Retina (tissue), 1 donor: ENCODE data around the gene DAPK2.

Source experiments
- DNase-seq: peaks from one replicate; pipeline ENCODE4 v3.0.0-alpha.2; 2016

Gene DAPK2

GRCh38 chr15:63940966-63941620 is 105.2 kb downstream of the DAPK2 start:
- DNase-seq: no peak

DNA sequence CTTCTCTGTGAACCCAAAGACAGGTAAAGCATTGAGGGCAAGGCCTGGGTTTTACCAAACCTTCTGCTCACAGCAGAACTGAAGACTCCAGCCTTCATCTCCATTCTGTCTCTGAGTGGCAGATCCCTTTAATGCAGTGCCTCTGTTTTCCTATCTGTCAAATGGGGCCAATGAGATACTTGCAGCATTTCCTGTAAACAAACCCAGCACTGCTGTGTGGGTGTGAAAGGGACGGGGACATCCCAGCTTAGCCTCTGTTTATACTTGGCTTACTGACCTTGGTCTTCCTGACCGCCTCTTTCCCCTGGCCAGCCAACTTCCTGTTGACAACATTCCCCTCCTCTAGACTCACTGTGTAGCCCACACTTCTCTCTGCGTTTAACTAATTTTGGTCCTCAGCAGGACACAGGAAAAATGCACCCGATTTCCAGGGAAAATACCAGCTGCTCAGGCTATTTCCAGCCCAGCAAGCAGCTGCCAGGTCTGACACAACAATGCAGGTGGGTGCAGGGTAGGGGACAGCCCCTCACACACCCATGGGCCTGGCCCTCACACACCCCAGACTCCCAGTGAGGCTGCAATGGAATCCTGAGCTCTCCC is 106.7 kb downstream of the DAPK2 start:
- DNase-seq: no peak

GRCh38 chr15:63938486-63939061 is 107.7 kb downstream of the DAPK2 start:
- no peak for DNase-seq

GRCh38 chr15:63933522-63933921 is 112.8 kb downstream of the DAPK2 start:
- DNase-seq: no peak

DNA sequence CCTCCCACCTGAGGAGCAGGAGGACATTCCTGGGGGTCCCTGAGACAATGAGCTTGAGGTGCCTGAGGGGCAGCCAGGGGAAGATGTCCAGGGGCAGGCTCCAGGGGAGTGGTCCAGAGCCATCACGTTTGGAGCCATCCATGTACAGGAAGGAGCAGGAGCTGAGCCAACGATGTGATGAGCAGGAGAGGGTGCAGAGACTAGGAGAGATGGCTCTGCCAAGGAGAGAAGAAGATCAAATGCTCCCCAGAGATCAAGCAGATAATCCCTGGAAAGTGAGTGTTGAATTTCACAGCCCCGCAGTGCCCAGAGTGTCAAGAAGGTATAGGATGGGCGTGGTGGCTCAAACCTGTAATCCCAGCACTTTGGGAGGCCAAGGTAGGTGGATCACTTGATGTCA is 114.7 kb downstream of the DAPK2 start:
- no peak for DNase-seq

- DNase-seq: no peak
Measured at GRCh38 chr15:63930034-63930433, 116.3 kb downstream of the DAPK2 start.

GRCh38 chr15:63928185-63928842 is 118.0 kb downstream of the DAPK2 start:
- DNase-seq: no peak

DNA sequence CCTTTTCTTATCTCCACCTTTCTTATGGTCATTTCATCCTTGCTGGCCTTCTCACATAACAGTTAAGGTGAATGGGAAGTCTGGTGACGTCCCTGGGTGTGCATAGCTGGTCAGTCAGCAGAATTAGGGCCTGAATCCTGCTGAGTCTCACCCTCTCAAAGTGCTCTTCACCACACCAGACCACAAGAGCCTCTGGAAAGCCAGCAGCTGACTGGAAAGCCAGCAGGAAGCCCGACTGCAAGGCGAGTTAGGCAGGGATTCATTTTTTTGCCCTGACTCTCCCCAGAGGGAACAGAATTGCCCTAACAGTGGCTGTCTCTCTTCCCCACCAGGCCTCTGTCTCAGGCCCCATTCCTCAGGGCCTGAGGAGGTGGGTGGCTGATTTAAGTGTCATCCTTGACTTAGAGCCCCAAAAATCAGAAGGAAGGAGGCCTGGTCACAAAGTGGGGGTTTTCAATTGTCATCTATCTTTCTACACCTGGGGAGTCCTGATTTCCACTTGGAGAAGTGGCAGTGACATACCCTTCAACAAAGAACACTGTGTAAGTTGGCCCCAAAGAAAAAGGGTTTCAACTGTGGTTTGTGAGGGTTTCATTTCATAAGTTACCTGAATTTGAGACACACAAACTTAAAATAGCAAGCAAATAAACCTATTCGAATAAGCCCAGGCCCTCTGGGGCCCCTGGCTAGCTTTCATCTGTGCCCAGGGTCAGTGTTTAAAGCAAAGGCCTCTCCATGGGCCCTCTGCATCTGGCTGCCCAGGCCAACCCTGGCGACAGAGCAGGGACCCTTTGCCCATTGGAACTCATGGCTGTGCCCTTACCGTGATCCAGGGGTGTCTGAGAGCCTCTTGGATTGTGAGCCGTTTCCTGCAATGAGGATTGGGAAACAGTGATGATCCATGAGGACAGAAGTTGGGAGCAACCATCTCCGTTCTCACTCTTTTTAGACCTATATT is 122.0 kb downstream of the DAPK2 start:
- DNase-seq: no peak

- no peak for DNase-seq
Measured at GRCh38 chr15:63922916-63923315, 123.4 kb downstream of the DAPK2 start.

- DNase-seq: no peak
Measured at GRCh38 chr15:63922261-63922904, 123.9 kb downstream of the DAPK2 start.

- no peak for DNase-seq
Measured at GRCh38 chr15:63920504-63921175, 125.6 kb downstream of the DAPK2 start.

- no peak for DNase-seq
Measured at GRCh38 chr15:63918901-63919348, 127.4 kb downstream of the DAPK2 start.

- DNase-seq: no peak
Measured at GRCh38 chr15:63918317-63918672, 128.0 kb downstream of the DAPK2 start.

DNA sequence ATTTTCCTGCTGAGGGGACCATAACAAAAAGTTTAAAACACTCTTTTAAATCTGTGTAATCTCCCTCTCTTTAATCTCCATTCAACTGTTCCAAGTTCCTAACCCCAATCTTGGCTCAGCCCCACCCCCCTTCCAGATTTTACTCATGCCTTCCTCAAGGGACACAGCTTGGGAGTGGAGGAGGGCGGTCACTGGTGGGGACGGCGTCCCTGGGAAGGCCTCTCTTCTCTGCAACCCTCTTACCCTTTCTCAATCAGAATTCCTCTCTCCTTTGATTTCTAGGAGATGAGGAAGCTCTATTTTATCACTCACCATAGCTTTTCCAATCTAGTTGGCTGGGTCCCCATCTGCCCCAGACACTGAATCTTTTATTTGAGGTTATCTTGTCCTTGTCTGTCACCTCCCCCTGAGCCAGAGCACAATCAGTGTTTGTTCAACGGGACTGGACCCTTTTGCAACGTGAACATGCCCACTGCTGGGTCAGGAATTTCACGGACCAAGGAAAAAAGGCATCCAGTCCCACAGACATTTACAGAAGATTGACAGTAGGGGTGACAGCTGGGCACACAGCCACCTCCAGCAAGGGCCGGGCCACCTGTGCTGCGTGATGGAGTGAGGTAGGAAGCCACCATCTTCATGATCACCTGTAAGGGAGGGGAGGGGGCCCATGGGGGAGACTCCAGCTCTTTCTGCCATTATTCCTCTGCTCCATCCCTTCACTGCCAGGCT is 128.5 kb downstream of the DAPK2 start:
- DNase-seq: no peak

GRCh38 chr15:63915873-63916771 is 130.2 kb downstream of the DAPK2 start:
- no peak for DNase-seq

- DNase-seq: no peak
Measured at GRCh38 chr15:63915209-63915872, 130.9 kb downstream of the DAPK2 start.

- DNase-seq: no peak
Measured at GRCh38 chr15:63913786-63914315, 132.4 kb downstream of the DAPK2 start.

GRCh38 chr15:63913336-63913735 is 132.9 kb downstream of the DAPK2 start:
- DNase-seq: no peak

GRCh38 chr15:63912061-63912615 is 134.1 kb downstream of the DAPK2 start:
- no peak for DNase-seq
